GM18520 (cell line): ENCODE data around the gene AUNIP.

Experiments
- ATAC-seq: cut with Tn5 transposase; IDR thresholded peaks from one replicate; pipeline ENCODE4 v1.9.1; 2021; ENCODE audit not compliant: unreplicated experiment

Gene AUNIP

GRCh38 chr1:25889470-25889869 lies 30.2 kb upstream of the AUNIP start:
- ATAC-seq = no peak

- no peak for ATAC-seq
These were observed 29.2 kb upstream of the AUNIP start for GRCh38 chr1:25888426-25888987.

- ATAC-seq = no peak
These were observed 26.3 kb upstream of the AUNIP start for GRCh38 chr1:25885602-25886001.

GRCh38 chr1:25881266-25881665 lies 22.0 kb upstream of the AUNIP start:
- no peak for ATAC-seq

GRCh38 chr1:25880518-25880917 lies 21.3 kb upstream of the AUNIP start:
- ATAC-seq = no peak

- ATAC-seq = no peak
These were observed 20.4 kb upstream of the AUNIP start for GRCh38 chr1:25879675-25880074.

- ATAC-seq = no peak
These were observed 19.4 kb upstream of the AUNIP start for GRCh38 chr1:25878690-25879089.

- no peak for ATAC-seq
These were observed 17.9 kb upstream of the AUNIP start for GRCh38 chr1:25877155-25877554.

GRCh38 chr1:25876693-25877077 lies 17.4 kb upstream of the AUNIP start:
- no peak for ATAC-seq

- ATAC-seq = no peak
These were observed 16.8 kb upstream of the AUNIP start for GRCh38 chr1:25875856-25876692.

GRCh38 chr1:25875154-25875855 lies 16.0 kb upstream of the AUNIP start, which contains the start of gene PAQR7:
TSS of gene PAQR7 (minus strand) at chr1:25875708. CDS start at chr1:25863839, 11,869 bp downstream.
- ATAC-seq = no peak

- no peak for ATAC-seq
These were observed 15.4 kb upstream of the AUNIP start for GRCh38 chr1:25874635-25875153.

- ATAC-seq = no peak
These were observed 15.0 kb upstream of the AUNIP start for GRCh38 chr1:25874209-25874608.

- no peak for ATAC-seq
These were observed 13.9 kb upstream of the AUNIP start for GRCh38 chr1:25873120-25873519.

GRCh38 chr1:25872713-25873112 lies 13.5 kb upstream of the AUNIP start:
- ATAC-seq = no peak

- no peak for ATAC-seq
These were observed 12.6 kb upstream of the AUNIP start for GRCh38 chr1:25871704-25872494.

- no peak for ATAC-seq
These were observed 11.9 kb upstream of the AUNIP start for GRCh38 chr1:25871086-25871703.

- no peak for ATAC-seq
These were observed 11.4 kb upstream of the AUNIP start for GRCh38 chr1:25870614-25871013.

GRCh38 chr1:25869909-25870606 lies 10.8 kb upstream of the AUNIP start:
- no peak for ATAC-seq
